Fibroblast of the conjunctiva (primary cell): ENCODE data around the gene CIZ1.

ENCODE experiments used
- DNase-seq: peaks from one replicate; pipeline ENCODE4 v3.0.0-alpha.2; 2010; ENCODE audit warnings: low read depth

Gene CIZ1

DNA sequence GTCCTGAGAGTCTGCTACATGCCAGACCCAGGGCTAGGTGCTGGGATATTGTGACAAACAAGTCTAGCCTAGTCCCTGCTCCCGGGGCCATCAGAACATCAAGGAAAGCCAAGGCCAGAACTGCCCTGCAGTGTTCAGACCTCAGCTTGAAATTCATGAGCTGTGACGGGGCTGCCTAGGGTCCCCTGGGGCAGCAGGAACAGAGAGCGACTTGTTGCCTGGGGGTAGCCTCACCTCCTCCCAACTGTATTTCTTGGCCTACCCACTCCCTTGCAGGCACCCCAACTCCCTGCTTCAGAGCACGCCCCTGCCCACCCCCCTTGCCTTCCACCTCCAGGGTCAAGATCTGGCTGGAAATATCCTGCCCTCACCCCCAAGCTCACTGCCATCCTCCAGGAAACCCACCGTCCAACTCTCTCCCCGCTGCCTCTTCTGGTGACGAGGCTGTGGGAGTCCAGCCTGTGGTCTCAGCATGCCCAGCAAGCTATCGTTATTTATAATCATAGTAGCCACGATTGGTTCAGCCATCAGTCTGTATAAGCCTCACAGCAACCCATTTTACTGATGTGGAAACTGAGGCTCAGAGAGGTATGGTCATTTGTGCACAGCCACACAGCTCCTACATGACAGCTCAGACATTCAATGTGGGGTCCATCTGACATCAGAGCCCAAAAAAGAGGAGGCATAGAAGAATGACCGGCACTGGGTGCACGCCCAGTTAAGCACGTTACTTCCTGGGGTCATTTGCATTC lies 22.6 kb upstream of the CIZ1 start:
- DNase-seq, result no peak

GRCh38 chr9:128211981-128212281 lies 20.6 kb upstream of the CIZ1 start:
- no peak for DNase-seq

DNA sequence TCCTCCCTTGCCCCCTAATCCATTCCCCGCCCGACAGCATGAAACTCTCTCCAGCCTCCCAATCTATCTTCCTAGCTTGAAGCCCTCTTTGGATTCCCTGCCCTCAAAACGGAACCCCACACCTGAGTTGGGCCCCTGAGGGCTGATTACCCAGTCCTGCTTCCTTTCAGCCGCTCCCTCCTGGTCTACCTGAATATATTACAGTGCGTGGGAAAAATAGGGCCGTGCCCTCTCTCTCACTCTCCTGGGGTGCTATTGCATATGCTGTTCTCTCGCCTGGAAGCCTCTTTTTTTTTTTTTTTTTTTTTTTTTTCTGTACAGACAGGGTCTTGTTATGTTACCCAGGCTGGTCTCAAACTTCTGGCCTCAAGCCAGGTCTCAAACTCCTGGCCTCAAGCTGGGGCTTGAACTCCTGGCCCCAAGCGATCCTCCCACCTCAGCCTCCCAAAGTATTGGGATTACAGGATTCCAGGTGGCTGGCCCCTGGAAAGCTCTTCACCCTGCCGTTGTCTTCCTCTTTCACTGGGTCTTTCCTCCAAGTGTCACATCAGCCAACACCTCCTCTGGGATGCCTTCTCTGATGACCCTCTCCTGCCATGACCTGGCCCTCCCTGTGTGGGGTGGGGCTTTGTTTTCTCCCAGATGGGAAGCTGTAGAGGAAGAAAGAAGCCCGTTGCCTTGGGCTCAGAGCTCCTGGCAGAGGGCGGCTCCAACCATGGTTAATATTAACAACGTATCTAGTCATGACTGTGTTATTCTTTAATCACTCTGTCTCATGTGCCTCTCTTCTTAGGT lies 20.0 kb upstream of the CIZ1 start:
- no peak for DNase-seq

DNA sequence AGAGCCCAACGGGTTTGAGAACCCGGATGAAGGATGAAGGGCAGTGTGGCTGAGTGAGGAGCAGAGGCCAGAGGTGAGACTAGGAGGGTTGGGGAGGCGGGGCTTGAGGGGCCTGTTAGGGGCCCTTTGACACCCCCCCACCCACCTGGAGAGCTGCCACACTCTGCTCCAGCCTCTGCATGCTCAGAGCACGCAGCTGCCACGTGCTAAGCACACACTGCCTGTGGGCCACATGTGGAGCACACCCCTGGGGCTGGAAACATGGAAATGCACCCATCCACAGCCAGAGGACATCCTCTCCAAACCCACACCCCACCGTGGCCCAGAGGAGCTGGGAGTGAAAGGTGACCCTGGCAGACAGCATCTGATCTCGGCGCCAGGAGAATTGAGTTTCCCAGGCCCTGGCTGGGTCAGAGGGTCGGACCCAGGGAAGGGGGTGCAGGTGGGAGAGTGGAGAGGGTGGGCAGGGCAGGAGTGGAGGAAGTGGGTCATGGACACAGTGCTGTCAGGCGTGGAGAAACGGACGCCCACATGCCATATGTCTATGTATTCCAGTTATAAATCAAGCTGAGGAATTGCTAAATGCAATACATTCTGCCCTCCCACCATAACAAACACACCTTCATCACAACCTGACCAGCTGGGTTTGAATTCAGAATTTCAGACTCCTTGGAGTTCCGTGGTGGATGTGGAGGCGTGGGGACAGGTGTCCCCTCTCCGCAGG lies 17.7 kb upstream of the CIZ1 start:
- no peak for DNase-seq

GRCh38 chr9:128208386-128208785 lies 17.0 kb upstream of the CIZ1 start:
- no peak for DNase-seq

DNA sequence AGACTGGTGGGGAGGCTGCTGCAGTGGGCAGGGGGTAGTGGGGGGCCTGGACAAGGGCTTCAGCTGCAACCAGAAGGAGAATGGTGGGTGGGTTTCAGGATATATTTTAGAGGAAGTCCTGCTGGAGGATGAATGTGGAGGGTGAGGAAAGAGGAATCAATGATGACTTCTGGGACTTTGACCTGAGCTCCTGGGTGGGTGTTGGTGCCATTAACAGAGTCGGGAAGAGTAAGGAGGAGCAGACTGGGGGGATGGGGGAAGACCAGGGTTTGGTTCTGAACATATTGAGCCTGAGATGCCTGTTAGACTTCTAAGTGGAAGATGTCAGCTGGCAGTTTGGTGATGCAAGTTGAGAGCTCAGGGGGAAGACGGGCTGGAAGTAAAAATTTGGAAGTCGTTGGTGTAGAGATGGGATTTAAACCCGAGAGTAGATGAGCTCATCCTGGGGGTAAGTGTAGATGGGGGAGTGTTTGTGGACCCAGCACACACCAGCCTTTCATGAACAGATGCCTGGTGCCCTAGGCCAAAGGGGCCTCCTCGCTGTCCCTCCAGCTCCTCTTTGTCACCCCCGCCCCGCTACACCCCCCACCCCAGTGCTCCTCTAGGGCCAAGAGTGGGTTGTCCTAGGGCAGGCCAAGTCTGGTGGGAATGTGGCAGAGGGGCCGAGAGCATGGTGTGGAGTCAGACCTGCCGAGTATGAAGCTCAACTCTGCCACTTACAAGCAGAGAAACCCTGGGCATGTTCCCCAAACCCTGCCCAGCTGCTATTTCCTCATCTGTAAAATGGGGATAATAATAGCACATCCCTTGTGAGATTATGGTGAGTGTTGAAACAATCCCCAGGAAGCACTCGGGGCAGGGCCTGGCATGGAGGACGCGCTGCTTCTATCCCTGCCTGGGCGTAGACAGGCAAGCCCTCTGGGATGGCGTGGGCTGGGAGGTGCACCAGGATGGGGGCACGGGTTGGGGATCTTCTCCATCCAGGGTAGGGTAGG lies 15.8 kb upstream of the CIZ1 start:
- DNase-seq, result no peak

GRCh38 chr9:128206484-128206883 lies 15.1 kb upstream of the CIZ1 start:
- no peak for DNase-seq

DNA sequence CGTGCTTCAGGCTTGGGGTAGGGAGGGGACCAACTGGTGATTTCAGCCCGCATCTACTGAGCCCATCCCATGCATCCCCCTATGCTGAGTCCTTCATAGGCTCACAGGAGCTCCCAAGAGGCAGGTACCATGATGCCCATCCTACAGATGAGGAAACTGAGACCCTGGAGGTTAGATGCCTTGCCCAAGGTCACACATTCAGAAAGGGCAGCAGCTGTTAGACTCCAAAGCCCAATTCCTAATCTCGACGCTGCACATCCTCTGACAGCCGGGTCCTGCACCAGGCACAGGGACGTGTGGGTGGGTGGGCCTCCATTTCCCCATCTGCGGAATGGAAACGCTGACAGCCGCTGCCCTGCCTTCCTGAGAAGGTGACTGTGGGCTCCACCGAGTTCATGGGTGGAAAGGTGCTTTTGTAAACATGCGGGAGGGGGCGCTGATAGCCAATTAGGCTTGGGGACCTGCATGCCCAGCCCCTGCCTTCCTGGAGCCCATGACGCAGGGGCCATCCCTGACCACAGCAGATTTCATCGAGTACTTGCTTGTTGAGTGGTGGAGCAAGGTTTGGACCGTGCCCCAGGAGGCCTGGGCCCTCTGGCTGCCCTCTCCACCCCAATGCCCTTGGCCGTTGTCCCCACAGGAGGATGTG lies 14.0 kb upstream of the CIZ1 start:
- DNase-seq, result no peak

DNA sequence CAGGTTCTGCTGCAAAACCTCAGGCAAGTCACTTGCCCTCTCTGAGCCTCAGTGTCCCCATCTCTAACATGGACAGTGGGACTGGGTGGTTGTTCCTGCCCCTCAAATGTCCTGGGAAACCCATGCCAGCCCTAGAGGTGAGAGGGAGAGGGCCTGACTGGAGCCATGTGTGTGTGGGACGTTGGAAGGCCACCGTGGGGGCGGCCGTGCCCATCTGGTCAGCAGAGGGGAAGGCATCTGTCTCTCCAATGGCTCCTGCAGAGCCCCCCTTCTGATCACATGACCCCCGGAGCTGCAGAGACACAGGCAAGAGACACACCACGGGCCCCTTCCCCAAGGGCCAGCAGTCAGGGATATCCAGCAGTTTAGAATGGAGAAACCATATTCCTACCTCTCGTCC lies 13.5 kb upstream of the CIZ1 start:
- DNase-seq, result no peak

DNA sequence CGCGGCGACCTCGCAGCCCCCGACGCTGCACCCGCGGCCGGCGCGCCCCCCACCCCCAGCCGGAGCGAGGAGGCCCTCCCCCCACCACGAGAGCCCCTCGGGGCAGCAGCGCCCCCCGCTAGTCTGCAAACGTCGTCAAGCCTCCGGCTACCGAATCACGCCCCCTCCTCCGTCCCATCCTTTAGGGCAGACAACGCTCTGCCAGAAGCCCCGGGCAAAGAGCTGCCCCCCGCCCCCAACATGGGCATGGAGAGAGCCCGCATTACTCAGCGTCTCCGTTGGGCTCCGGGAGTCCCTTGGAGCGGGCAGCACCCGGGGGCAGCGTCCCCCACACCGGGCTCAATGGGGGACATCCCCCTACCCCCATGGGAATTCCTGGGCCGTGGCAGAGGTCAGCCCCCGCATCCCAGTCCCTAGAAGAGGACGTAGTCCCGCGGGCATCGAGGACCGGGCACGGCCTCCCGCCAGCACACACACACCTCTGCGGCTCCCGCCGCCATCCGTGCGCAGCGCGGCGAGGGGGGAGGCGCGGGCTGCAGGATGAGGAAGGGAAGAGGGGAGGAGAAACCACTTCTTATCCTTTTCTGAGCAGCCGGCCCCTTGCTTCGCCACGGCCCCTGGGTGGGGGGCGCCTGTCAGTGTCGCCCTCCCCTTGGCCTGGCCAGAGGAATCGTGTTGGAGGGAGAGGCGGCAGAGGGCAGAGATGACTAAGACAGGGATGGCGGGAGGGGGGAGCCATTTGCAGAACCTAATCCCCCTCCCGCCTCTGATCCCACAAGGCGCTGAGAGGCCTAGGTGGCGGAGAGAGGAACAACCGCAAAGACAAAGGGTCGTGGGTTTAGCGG lies 12.6 kb upstream of the CIZ1 start:
- peak; percentile 18 for DNase-seq

DNA sequence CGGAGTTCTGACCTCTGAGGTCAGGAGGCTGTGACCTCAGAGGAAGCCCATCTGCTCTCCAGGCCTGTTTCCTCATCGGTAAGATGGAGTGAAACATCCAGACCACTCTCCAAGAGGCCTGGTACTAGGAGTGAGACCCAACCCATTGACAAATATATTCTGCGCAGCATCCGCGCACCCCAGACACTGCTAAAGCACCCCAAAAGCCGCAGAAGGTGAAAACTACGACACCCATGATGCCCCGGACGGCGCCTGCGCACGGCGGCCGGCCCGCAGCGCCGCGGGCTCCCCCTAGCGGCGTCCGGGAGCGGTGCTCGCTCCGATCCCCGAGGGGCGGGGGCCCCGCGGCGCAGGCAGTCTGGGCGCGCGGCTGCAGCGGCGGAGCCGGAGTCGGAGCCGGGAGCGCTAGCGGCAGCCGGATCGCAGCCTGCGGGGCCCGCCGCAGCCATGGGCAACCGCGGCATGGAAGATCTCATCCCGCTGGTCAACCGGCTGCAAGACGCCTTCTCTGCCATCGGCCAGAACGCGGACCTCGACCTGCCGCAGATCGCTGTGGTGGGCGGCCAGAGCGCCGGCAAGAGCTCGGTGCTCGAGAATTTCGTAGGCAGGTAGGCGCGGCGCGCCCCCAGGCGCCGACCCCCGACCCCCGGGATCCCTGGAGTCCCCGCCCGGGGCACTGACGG lies 11.8 kb upstream of the CIZ1 start, which contains the start of gene DNM1:
Gene DNM1, plus strand, starts transcription at position 356 of the 683 bp plus-strand sequence. Its CDS starts 92 bp downstream, at position 448.
- peak; percentile 24 for DNase-seq

- DNase-seq, result no peak
Measured at GRCh38 chr9:128202648-128203023, 11.3 kb upstream of the CIZ1 start.

DNA sequence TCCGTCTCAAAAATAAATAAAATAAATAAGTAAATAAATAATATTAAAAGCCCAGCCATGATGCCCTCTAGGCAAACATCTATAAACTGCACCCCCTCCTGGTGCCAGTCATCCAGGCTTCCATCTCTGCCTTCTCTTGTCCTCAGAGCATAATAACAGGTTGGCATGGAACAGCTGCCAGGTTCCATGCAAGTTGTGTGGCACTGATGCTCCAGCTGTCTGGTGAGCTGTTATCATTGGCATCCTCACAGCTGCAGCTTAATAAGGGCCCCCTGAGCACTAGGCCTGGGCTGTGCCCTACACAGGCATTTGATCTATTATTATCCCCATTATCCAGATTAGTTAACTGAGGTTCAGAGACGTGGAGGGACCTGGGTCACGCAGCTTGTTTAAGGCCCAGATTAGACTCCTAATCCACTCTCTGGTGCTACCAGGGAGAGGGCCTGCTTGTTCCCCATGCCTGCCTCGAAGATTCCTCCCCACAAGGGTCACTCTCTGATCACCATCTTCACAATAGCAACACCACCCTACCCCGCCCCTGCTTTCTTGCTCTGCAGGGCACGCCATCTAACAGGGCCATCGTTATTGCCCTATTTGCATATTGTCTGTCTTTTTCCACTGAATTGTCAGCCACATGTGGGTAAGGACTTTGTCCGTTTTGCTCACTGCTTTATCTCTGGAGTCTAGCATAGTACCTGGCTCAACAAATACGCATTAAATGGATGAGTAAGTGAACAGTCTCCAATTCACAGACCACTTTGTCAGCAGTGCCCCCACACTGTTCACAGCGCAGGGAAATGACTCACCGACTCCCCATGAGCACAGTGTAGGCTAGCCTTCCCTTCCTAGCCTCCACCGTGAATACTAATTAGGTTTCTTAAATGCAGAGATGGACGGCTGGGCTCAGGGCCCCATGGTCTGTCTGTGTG lies 10.3 kb upstream of the CIZ1 start:
- no peak for DNase-seq

DNA sequence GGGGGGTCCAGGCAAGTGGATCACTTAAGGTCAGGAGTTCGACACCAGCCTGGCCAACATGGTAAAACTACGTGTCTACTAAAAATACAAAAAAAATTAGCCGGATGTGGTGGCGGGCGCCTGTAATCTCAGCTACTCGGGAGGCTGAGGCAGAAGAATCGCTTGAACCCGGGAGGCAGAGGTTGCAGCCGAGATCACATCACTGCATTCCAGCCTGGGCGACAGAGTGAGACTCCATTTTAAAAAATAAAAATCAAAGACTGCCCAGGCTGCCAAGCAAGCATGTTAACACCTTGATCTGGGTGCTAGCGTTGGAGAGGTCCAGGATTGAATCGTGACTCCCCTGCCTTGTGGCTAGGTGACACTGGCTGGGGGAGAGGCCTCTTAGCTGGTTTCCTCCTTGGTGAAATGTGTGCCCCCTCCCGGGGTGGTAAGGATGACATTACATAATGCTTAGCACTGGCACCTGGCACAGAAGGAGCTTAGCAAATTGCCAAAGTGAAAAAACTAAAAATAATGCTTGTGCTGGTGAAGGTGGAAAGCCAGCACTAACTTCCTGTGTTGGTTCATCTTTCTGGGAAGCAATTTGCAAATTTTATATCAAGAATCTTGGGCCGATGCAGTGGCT lies 2.2 kb upstream of the CIZ1 start:
- no peak for DNase-seq

DNA sequence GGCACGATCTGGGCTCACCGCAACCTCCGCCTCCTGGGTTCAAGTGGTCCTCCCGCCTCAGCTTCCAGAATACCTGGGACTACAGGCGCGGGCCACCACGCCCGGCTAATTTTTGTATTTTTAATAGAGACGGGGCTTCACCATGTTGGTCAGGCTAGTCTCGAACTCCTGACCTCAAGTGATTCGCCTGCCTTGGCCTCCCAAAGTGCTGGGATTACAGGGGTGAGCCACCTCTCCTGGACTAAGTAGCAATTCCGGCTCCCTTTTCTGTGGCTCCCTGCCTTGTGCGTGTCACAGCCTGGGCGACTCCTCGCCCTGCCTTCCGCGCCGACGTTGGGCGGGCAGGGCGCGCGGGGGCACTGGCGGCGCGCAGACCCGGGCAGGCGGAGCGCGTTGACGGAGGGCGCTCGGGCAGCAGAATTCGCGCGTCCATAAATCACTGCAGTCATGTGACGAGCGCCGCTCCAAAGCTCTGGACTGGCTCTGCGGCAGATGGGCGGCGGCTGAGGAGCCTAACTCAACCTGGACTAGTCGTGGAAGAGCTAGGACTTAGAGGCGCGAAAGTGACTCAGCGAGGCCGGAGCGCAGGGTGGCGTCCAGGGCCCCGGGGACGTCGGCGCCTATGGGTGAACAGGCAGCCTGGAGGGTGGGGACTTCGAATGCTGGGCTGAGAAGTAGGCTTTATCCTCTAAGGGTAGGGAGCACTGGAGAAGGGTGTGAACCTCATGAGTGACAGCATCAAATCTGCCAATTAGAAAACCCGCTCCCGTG lies 1.4 kb upstream of the CIZ1 start:
- peak; percentile 71 for DNase-seq

GRCh38 chr9:128190516-128191405 lies 611 bp downstream of the CIZ1 start:
- no peak for DNase-seq
